SKM-1 treated with dmso at 0.1 percent for 144 hours (cell line): ENCODE data around the gene BNC2.

Experiments
- DNase-seq: peaks from one replicate; lab custom pipeline; 2025; ENCODE audit not compliant: unreplicated experiment; lab: John Stamatoyannopoulos, UW

BNC2 gene

GRCh38 chr9:16680975-16681651 is 189.4 kb downstream of the BNC2 start:
- no peak for DNase-seq

DNA sequence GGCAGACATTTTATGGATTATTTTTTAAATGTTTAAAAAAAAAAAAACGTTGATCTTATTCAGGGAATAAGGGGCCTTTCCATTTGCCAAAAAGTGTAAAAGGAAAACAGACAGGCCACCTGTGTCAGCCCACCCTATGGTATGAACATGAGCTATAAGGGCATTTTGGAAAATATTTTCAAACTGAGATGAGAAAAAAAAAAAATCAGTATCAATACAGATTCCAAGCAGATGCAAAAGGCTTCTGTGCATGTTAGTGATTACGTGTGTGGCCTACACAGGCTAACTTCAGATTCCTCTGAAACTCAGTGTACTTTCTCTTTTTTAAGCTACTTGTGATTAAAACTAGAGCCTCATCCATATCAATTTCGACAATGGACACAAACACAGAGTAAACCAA is 189.9 kb downstream of the BNC2 start:
- DNase-seq, result no peak

- DNase-seq, result no peak
These were observed 191.1 kb downstream of the BNC2 start for GRCh38 chr9:16679327-16679821.

DNA sequence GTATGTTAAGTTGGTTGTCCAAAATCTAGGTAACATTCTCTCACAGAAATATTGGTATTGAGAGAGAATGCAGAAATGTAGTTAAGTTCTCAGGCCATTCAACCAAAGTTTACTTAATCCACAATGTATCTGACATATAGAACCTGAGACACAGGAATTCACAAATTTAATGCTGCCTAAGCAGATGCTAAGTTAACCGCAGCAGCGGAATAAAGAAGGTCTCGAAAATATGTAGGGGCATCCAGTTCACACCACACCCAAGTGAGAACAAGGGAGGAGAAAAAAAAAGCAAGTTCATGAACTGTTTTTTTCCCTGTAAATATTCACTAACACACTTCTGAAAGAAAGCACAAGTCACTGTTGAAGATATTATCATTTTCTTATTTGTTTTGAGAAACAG is 194.0 kb downstream of the BNC2 start:
- no peak for DNase-seq

- no peak for DNase-seq
These were observed 195.3 kb downstream of the BNC2 start for GRCh38 chr9:16675131-16675530.

DNA sequence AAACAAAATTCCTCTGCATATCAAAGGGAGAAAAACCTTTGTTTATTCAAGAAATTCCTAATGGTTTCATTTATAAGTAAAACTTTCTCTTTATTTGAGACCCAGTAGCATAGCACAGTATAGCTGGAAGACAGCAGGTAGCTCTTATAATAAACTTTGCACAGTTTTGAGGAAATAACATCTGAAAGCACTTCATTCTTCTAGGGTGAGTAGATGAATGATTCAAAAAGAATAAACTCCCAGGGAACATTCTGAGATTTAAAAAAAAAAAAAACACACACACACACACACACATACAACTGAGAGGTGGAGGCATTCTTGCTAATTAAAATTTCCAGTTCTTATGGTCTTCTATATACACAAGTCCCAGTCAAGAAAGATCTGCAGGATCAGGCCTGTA is 197.3 kb downstream of the BNC2 start:
- no peak for DNase-seq

- DNase-seq, result no peak
These were observed 198.0 kb downstream of the BNC2 start for GRCh38 chr9:16672501-16672900.

GRCh38 chr9:16671591-16672137 is 198.8 kb downstream of the BNC2 start:
- no peak for DNase-seq

GRCh38 chr9:16670791-16671190 is 199.7 kb downstream of the BNC2 start:
- DNase-seq, result no peak

- no peak for DNase-seq
These were observed 201.7 kb downstream of the BNC2 start for GRCh38 chr9:16668734-16669295.

DNA sequence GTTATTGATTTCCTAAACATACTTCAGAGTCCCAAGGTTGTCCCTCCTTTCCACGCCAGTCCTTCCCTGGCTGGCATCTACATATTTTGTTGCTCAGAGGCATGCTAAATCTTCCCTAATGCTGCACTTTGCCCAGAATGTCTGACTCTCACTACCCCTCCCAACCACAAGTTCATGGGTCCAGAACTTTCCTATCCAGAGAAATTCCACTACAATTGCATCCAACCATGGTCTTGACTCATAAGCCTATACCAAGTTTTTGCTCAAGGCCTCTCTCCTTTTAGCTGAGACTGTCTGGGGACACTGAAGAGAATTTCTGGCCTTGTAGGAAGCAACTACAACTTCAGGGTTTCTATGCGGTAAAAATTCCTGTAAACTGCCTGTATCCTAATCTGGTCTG is 206.3 kb downstream of the BNC2 start:
- DNase-seq, result no peak

GRCh38 chr9:16661816-16662215 is 208.7 kb downstream of the BNC2 start:
- DNase-seq, result no peak

DNA sequence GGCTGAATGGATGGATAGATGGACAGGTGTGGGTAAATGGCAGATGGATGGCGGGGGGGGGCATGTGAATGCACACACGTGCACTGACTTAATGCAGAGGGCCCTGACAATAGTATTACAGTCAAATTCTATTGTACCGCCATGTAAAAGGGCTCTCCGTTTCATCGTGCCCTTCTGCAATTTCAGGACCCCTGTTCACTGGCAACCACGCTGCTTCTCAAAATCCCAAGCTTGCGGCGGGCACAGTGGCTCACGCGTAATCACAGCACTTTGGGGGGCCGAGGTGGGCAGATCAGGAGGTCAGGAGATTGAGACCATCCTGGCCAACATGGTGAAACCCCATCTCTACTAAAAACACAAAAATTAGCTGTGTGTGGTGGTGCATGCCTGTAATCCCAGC is 211.4 kb downstream of the BNC2 start:
- DNase-seq, result no peak

- peak; percentile 43 for DNase-seq
These were observed 213.9 kb downstream of the BNC2 start for GRCh38 chr9:16656432-16657169.

GRCh38 chr9:16654596-16655126 is 215.8 kb downstream of the BNC2 start:
- no peak for DNase-seq

- no peak for DNase-seq
These were observed 216.7 kb downstream of the BNC2 start for GRCh38 chr9:16653491-16654399.

- no peak for DNase-seq
These were observed 217.9 kb downstream of the BNC2 start for GRCh38 chr9:16652582-16652981.

DNA sequence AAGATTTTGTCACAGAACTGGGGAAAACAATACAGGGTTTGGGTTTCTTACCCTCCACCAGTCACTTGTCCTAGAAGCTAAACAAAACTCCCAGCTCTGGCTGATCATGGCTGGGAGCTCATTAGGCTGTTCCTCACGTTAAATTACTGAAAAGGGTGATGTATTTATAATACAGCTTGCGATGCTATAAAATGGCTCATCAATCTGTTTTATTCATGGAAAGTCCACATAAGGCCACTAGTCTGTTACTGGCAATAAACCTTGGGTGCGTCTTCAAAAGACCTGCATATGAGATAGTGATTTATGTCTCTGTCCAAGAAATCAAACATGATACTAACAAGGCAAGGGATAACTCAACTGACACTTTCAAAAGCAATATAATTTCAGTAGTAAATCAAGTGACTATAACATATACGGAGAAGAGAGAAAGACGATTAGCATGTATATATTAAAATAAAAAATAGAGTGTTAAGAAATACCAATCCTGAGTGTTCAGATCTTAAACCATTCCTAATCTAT is 219.0 kb downstream of the BNC2 start:
- DNase-seq, result no peak

GRCh38 chr9:16645970-16646369 is 224.5 kb downstream of the BNC2 start:
- DNase-seq, result no peak

GRCh38 chr9:16642421-16643109 is 227.9 kb downstream of the BNC2 start:
- no peak for DNase-seq
